ENCODE data around the gene EMILIN3. TPM values are rescaled to one million over a fixed set of nuclear protein-coding genes. Genes with fewer than 3 reads are reported as not detected.

The EMILIN3 gene
- total and polyA plus RNA-seq, 2 of the 8 experiments (the other 6 are each of a cell fraction or from before 2014, with no cell fraction given) = 3.8 to 5.2 TPM

GRCh38 chr20:41316602-41317545 lies 49.7 kb downstream of the EMILIN3 start:
- Histone ChIP-seq H3K27ac (ENCODE audit: low read depth, low read length) (no peak overlapping the region), H4K8ac (ENCODE audit: extremely low read depth, insufficient read depth, low read length) (peak overlapping the region; percentile 62; the same call in 1 of the 2 replicates), H3K9me3 (ENCODE audit: insufficient read depth in 2 of 2, low read depth in 1 of 2, low read length in 1 of 2) (0 out of 4 replicates have a peak, but pooled peaks cover 0 to 3% of the 10 kb centered on the region in 2 experiments), H2AK5ac (ENCODE audit: low read depth, low read length) (no peak overlapping the region), H3K27me3 (replicated peaks in 1 of 4; ENCODE audit: control insufficient read depth in 3 of 4, extremely low read depth in 1 of 4, insufficient read depth in 3 of 4, low read length in 3 of 4) (peaks cover 0 to 4% (median 2%) of the 10 kb centered on the region in 4 experiments; a peak in 3 of 7 replicates), H3K9ac (replicated peaks in 1 of 4; ENCODE audit: extremely low read depth in 1 of 4, low read depth in 3 of 4, low read length in 3 of 4) (peak overlapping the region in 2 of 4 experiments; percentile 14 to 86; a peak in 2 of 7 replicates), H4K5ac (ENCODE audit: insufficient read length, low read depth, low read length) (no peak overlapping the region), H3K56ac (replicated peaks; ENCODE audit: insufficient read length, low read depth, low read length) (peak overlapping the region; percentile 32), H2AFZ (ENCODE audit: low read length) (peak overlapping the region; percentile 9; the same call in 1 of the 2 replicates), H2BK20ac (ENCODE audit: low read length) (no peak overlapping the region), H2BK15ac (ENCODE audit: low read length) (no peak overlapping the region), H3K4ac (replicated peaks; ENCODE audit: insufficient read length, low read depth, low read length) (no peak overlapping the region), H3K23me2 (ENCODE audit: low read depth, low read length) (peaks cover 6% of the 10 kb centered on the region; the same call in 1 of the 2 replicates), H3K79me2 (ENCODE audit: control insufficient read depth in 1 of 2, insufficient read depth in 2 of 2, low read length in 2 of 2) (no peaks in the 10 kb centered on the region), H4K20me1 (replicated peaks in 1 of 2; ENCODE audit: control insufficient read depth in 1 of 2, insufficient read depth in 2 of 2, low read length in 2 of 2) (peaks cover 0 to 2% of the 10 kb centered on the region in 2 experiments), H3K36me3 (ENCODE audit: control insufficient read depth in 2 of 4, insufficient read depth in 4 of 4, low read length in 3 of 4) (no peaks in the 10 kb centered on the region), H2BK120ac (replicated peaks; ENCODE audit: low read depth, low read length) (no peak overlapping the region), H3K4me1 (replicated peaks in 1 of 4; ENCODE audit: control insufficient read depth in 3 of 4, insufficient read depth in 4 of 4, low read length in 3 of 4) (peaks cover 0 to 4% (median 1%) of the 10 kb centered on the region in 4 experiments; a peak in 4 of 7 replicates), H3K79me1 (ENCODE audit: low read depth, low read length) (no peaks in the 10 kb centered on the region), H4K91ac (replicated peaks; ENCODE audit: insufficient read length, low read length) (peak overlapping the region; percentile 17), H3K4me3 (ENCODE audit: extremely low read depth in 1 of 4, insufficient read depth in 2 of 4, low read depth in 3 of 4, low read length in 4 of 4) (peak overlapping the region; percentile 61 to 83 (median 65)), H3K4me2 (ENCODE audit: insufficient read depth in 1 of 2, low read depth in 2 of 2, low read length in 2 of 2) (peak overlapping the region; percentile 82 to 87), H3K14ac (ENCODE audit: insufficient read length) (no peak overlapping the region), H2BK5ac (ENCODE audit: low read depth, low read length) (no peak overlapping the region), H3K23ac (ENCODE audit: insufficient read length) (no peak overlapping the region), H3K18ac (ENCODE audit: extremely low read depth, low read length) (no peak overlapping the region), H2BK12ac (ENCODE audit: low read depth, low read length) (no peak overlapping the region)
- peak in 1 of 2 experiments; percentile 76 for DNase-seq (ENCODE audit: low read depth in 1 of 2, low spot score in 2 of 2)
- CTCF ChIA-PET (ENCODE audit: partially characterized antibody) = interaction anchor here (0.5 to 1.7 kb wide), 5 partner anchors 9 to 579 kb away, joined by 3 to 4 read pairs (median 3); no protein-coding TSS in a partner anchor
- FAIRE-seq = no peak
- POLR2A ChIA-PET (ENCODE audit: partially characterized antibody) = interaction anchor here (0.6 kb wide), 2 partner anchors 176 to 355 kb away, joined by 3 read pairs; no protein-coding TSS in a partner anchor
- 13% methylated on average over 33 of the region's 66 CpGs; no CpG with 5 or more reads in 1 of the 2 experiments for WGBS, 2 experiments (ENCODE audit: extremely low coverage in 1 of 2, insufficient coverage in 1 of 2, insufficient read length in 1 of 2, insufficient replicate concordance in 2 of 2, low coverage in 1 of 2, low lambda C conversion rate in 2 of 2, missing lambda C conversion rate in 1 of 2)
- peak; percentile 43; the same call in 1 of the 2 replicates for TF ChIP-seq CREB1 (IDR thresholded peaks at IDR 0.05)
- no peak for TF ChIP-seq POU5F1 (IDR thresholded peaks at IDR 0.05; ENCODE audit: low read depth, low read length)
- no peak for TF ChIP-seq CHD1 (IDR thresholded peaks at IDR 0.05; ENCODE audit: low read depth, low read length)
- TF ChIP-seq NANOG (IDR thresholded peaks at IDR 0.05; ENCODE audit: insufficient read depth, low read depth, low read length, poor library complexity, severe bottlenecking) = no peak
- TF ChIP-seq TCF12 (IDR thresholded peaks at IDR 0.05; ENCODE audit: low read depth, low read length) = no peak
- no peak for TF ChIP-seq SUZ12 (IDR thresholded peaks at IDR 0.05; ENCODE audit: low read length)

Data from H1 (cell line).